HepG2 (cell line): ENCODE measurements around the gene LYPD3. TPM values are rescaled to one million over a fixed set of nuclear protein-coding genes. Genes with fewer than 3 reads are reported as not detected.

Source experiments
- AGO2 ChIP-seq: fragments of 200-400 bp; formaldehyde crosslinking; optimal IDR thresholded peaks from 2 replicates; pipeline ENCODE3; 2017; ENCODE audit warnings: mild to moderate bottlenecking, low read depth, low read length, moderate library complexity
- ATF7 ChIP-seq, 2 experiments: fragments of 450-650 bp in 1 of 2; sonication (generic) in 1 of 2; formaldehyde crosslinking in 1 of 2; IDR thresholded peaks; 2 replicates each; pipeline versions ENCODE4 v1.4.0 to v1.6.1; 2016 to 2020; ENCODE audit warnings: antibody characterized with exemption in 1 of 2, mild to moderate bottlenecking in 1 of 2, missing genetic modification reagents in 1 of 2
- CREB3 ChIP-seq: sonication (generic); formaldehyde crosslinking; IDR thresholded peaks from 2 replicates; pipeline ENCODE4 v1.5.0; 2020; ENCODE audit warnings: missing genetic modification reagents
- ERF ChIP-seq: IDR thresholded peaks from 2 replicates; pipeline ENCODE4 v1.6.1; 2018; ENCODE audit warnings: missing biosample characterization, missing genetic modification reagents
- GATA4 ChIP-seq: sonication (generic); IDR thresholded peaks from 2 replicates; pipeline ENCODE4 v1.6.1; 2016; ENCODE audit warnings: antibody characterized with exemption, low read depth, borderline replicate concordance
- GPN1 ChIP-seq: sonication (generic); formaldehyde crosslinking; IDR thresholded peaks from 2 replicates; pipeline ENCODE4 v1.5.1; 2020; ENCODE audit warnings: missing genetic modification reagents, borderline replicate concordance
- HOXA3 ChIP-seq: sonication (generic); formaldehyde crosslinking; IDR thresholded peaks from 2 replicates; pipeline ENCODE4 v1.5.0; 2020; ENCODE audit warnings: missing genetic modification reagents
- MTF1 ChIP-seq: sonication (generic); formaldehyde crosslinking; IDR thresholded peaks from 2 replicates; pipeline ENCODE4 v1.5.0; 2020; ENCODE audit warnings: missing genetic modification reagents
- NFKB2 ChIP-seq: sonication (generic); formaldehyde crosslinking; IDR thresholded peaks from 2 replicates; pipeline ENCODE4 v1.4.0; 2020; ENCODE audit warnings: missing genetic modification reagents, borderline replicate concordance
- REXO4 ChIP-seq: sonication (generic); formaldehyde crosslinking; IDR thresholded peaks from 2 replicates; pipeline ENCODE4 v1.8.0; 2022; ENCODE audit warnings: missing genetic modification reagents, mild to moderate bottlenecking, borderline replicate concordance
- SSRP1 ChIP-seq: IDR thresholded peaks from 2 replicates; pipeline ENCODE4 v1.6.1; 2016; ENCODE audit warnings: control low read depth
- ZBTB26 ChIP-seq: IDR thresholded peaks from 2 replicates; pipeline ENCODE4 v1.6.1; 2016; ENCODE audit warnings: missing compliant biosample characterization, missing genetic modification reagents, borderline replicate concordance
- ZBTB38 ChIP-seq: sonication (generic); formaldehyde crosslinking; IDR thresholded peaks from 2 replicates; pipeline ENCODE4 v1.5.1; 2020; ENCODE audit warnings: mild to moderate bottlenecking, missing genetic modification reagents
- ZEB1 ChIP-seq: IDR thresholded peaks from 2 replicates; pipeline ENCODE4 v1.6.1; 2012; ENCODE audit warnings: mild to moderate bottlenecking, low read depth, inconsistent platforms; ENCODE audit not compliant: insufficient replicate concordance
- ZFP91 ChIP-seq: sonication (generic); formaldehyde crosslinking; IDR thresholded peaks from 2 replicates; pipeline ENCODE4 v1.9.0; 2022; ENCODE audit warnings: missing genetic modification reagents, mild to moderate bottlenecking, borderline replicate concordance
- ZNF225 ChIP-seq: sonication (generic); formaldehyde crosslinking; IDR thresholded peaks from 2 replicates; pipeline ENCODE4 v1.4.0; 2020; ENCODE audit warnings: mild to moderate bottlenecking, missing genetic modification reagents
- ZNF329 ChIP-seq: sonication (generic); formaldehyde crosslinking; IDR thresholded peaks from 2 replicates; pipeline ENCODE4 v1.9.0; 2021; ENCODE audit warnings: low read depth, mild to moderate bottlenecking, missing genetic modification reagents
- ZNF432 ChIP-seq: sonication (generic); formaldehyde crosslinking; IDR thresholded peaks from 2 replicates; pipeline ENCODE4 v1.5.0; 2020; ENCODE audit warnings: missing genetic modification reagents, mild to moderate bottlenecking, borderline replicate concordance
- ZNF451 ChIP-seq: sonication (generic); formaldehyde crosslinking; IDR thresholded peaks from 2 replicates; pipeline ENCODE4 v1.5.0; 2020; ENCODE audit warnings: mild to moderate bottlenecking, missing genetic modification reagents
- ZNF558 ChIP-seq: sonication (generic); formaldehyde crosslinking; IDR thresholded peaks from 2 replicates; pipeline ENCODE4 v1.9.0; 2022; ENCODE audit warnings: mild to moderate bottlenecking, missing genetic modification reagents, borderline replicate concordance
- ZNF570 ChIP-seq: sonication (generic); formaldehyde crosslinking; IDR thresholded peaks from 2 replicates; pipeline ENCODE4 v1.4.0; 2020; ENCODE audit warnings: mild to moderate bottlenecking, missing genetic modification reagents, borderline replicate concordance
- ZNF724P ChIP-seq: sonication (generic); formaldehyde crosslinking; IDR thresholded peaks from 2 replicates; pipeline ENCODE4 v1.8.0; 2022; ENCODE audit warnings: missing genetic modification reagents, borderline replicate concordance
- ZNF816 ChIP-seq: sonication (generic); formaldehyde crosslinking; IDR thresholded peaks from 2 replicates; pipeline ENCODE4 v1.8.0; 2022; ENCODE audit warnings: missing genetic modification reagents, mild to moderate bottlenecking, borderline replicate concordance
- ZSCAN5A ChIP-seq: sonication (generic); formaldehyde crosslinking; IDR thresholded peaks from 2 replicates; pipeline ENCODE4 v1.8.0; 2022; ENCODE audit warnings: mild to moderate bottlenecking, missing genetic modification reagents, borderline replicate concordance
- polyA plus RNA-seq, 8 experiments: library from polyadenylated mRNA; depleted of rRNA in 3 of 8; stranded (reverse) in 7 of 8; unstranded in 1 of 8; fragments of >200 nt; fragmentation: Illumina TruSeq in 4 of 8; extraction: Trizol in 4 of 8; gene quantifications; 2 replicates each; pipeline versions ENCODE4 v1.2.1 to v1.2.3, GENCODE V29; 2011 to 2016; ENCODE audit warnings: low read depth in 4 of 8, missing spikeins in 1 of 8, mixed read lengths in 1 of 8; ENCODE audit not compliant: insufficient read depth in 1 of 8
- total RNA-seq, 5 experiments: library from RNA; depleted of rRNA; stranded (reverse); fragments of >200 nt; fragmentation: Illumina TruSeq; extraction: Trizol; gene quantifications; 2 replicates each; pipeline ENCODE4 v1.2.3, GENCODE V29; 2016; ENCODE audit warnings: low read depth in 1 of 5

The LYPD3 gene
- total and polyA plus RNA-seq, 2 of the 13 experiments (the other 11 are each of a cell fraction or from before 2014, with no cell fraction given): 0.51 to 1.5 TPM

- TF ChIP-seq ZFP91 (CRISPR knock-in tag): no peak; the same call in 1 of the 2 replicates
- TF ChIP-seq ZNF558 (CRISPR knock-in tag): no peak
- no peak for TF ChIP-seq REXO4 (CRISPR knock-in tag)
- no peak for TF ChIP-seq ZBTB26 (CRISPR knock-in tag)
- no peak for TF ChIP-seq ZNF724P
- TF ChIP-seq CREB3 (CRISPR knock-in tag): no peak
- no peak for TF ChIP-seq ZNF329
- TF ChIP-seq ZNF570 (CRISPR knock-in tag): no peak
- peak; percentile 35; the same call in 1 of the 2 replicates for TF ChIP-seq ERF (CRISPR knock-in tag)
- TF ChIP-seq ZNF451 (CRISPR knock-in tag): no peak
- TF ChIP-seq MTF1 (CRISPR knock-in tag): no peak
- peak; percentile 58 for TF ChIP-seq ZEB1
- TF ChIP-seq NFKB2 (CRISPR knock-in tag): no peak
- TF ChIP-seq ZNF432 (CRISPR knock-in tag): no peak
- peak; percentile 85 for TF ChIP-seq ZBTB38 (CRISPR knock-in tag)
- no peak for TF ChIP-seq GATA4
- no peak for TF ChIP-seq AGO2
- TF ChIP-seq SSRP1 (CRISPR knock-in tag): no peak
- TF ChIP-seq ZNF225: no peak
- TF ChIP-seq ATF7 (IDR thresholded peaks at IDR 0.05): no peak
- no peak for TF ChIP-seq ATF7 (CRISPR knock-in tag; IDR thresholded peaks at IDR 0.05)
- peak; percentile 32; the same call in 1 of the 2 replicates for TF ChIP-seq HOXA3 (CRISPR knock-in tag)
- TF ChIP-seq ZNF816 (CRISPR knock-in tag): no peak
- TF ChIP-seq GPN1 (CRISPR knock-in tag): no peak
- no peak for TF ChIP-seq ZSCAN5A
These were observed 2.5 kb downstream of the LYPD3 start (continued) for GRCh38 chr19:43462785-43463380.
